Pancreas (tissue), 10 donors: ENCODE data around the gene RASGEF1B. TPM values are rescaled to one million over a fixed set of nuclear protein-coding genes. Genes with fewer than 3 reads are reported as not detected.

Experiments
- ATAC-seq, 4 donors: fragments of 200-7000 bp; cut with Tn5 transposase; one replicate each; pipeline versions ENCODE4 v1.8.0 to v1.9.1; 2020; ENCODE audit warnings: mild to moderate bottlenecking in 4 of 4, moderate library complexity in 4 of 4
- DNase-seq, 6 donors: peaks; one replicate each; pipeline ENCODE4 v3.0.0-alpha.2; 2020
- FAIRE-seq: peaks from 2 replicates; lab custom pipeline; 2012; peaks lifted over from hg19 to GRCh38; lab: Jason Lieb, UNC
- H3K27ac ChIP-seq, 4 donors: fragments of 200-600 bp; sonication (generic); 1 replicate in 3 of 4; 2 replicates in 1 of 4; pipeline versions ENCODE4 v1.5.0 to v1.8.0; 2020
- H3K27me3 ChIP-seq, 4 donors: fragments of 200-600 bp; one replicate each; pipeline ENCODE4 v1.8.0; 2021
- H3K36me3 ChIP-seq, 3 donors: fragments of 200-600 bp; sonication (generic) in 1 of 3; one replicate each; pipeline versions ENCODE4 v1.5.0 to v1.8.0; 2020 to 2021
- H3K4me1 ChIP-seq, 3 donors: fragments of 200-600 bp; one replicate each; pipeline ENCODE4 v1.8.0; 2021
- H3K4me3 ChIP-seq, 4 donors: fragments of 200-600 bp; sonication (generic) in 2 of 4; one replicate each; pipeline versions ENCODE4 v1.5.0 to v1.8.0; 2020 to 2021
- H3K9me3 ChIP-seq, 4 donors: fragments of 200-600 bp; one replicate each; pipeline ENCODE4 v1.8.0; 2021
- WGBS, 2 donors: extraction: QIAGEN DNeasy Blood & Tissue Kit; methylation state at CpG; one replicate each; pipeline ENCODE4 v1.1.7; 2013; 5-methylcytosine and 5-hydroxymethylcytosine counted together
- intact Hi-C, 3 donors: fragments of 100-400 bp; cut with DNase I; formaldehyde crosslinking; loops; one replicate each; pipeline versions ENCODE4 v1.11.1 to v1.14.2; 2022
- polyA plus RNA-seq, 2 donors: library from polyadenylated mRNA; stranded (reverse); fragments of 200-250 nt; gene quantifications; one replicate each; pipeline ENCODE4 v1.2.3, GENCODE V29; 2013
- total RNA-seq, 6 donors: library from RNA; stranded (reverse); fragmentation: NEBNext Ultra II Directional in 4 of 6; extraction: Animal tissue kit (Norgen Biotek cat#: 25700) in 4 of 6; gene quantifications; one replicate each; pipeline versions ENCODE4 v1.2.1 to v1.2.4, GENCODE V29; 2021 to 2023
- TF ChIP-seq, protein P1 (sequence below), 4 donors: fragments of 200-600 bp; sonication (generic) in 3 of 4; IDR thresholded peaks; one replicate each; pipeline versions ENCODE4 v1.5.0 to v1.8.0; 2021; ENCODE audit warnings: antibody characterized with exemption in 4 of 4
- donor health status: healthy with polysubstance abuse.
- donor health status: DM: no; HTN: no; CAD: no; lungs with moderate emphysema.
- donor health status: DM: no; HTN: no; CAD: no.
- donor health status: control.
- donor health status: control.
- donor health status: Bipolar disorder and iron deficiency.
- donor health status: DM: yes; HTN: yes; CAD: no.
- donor health status: DM: no; HTN: no; CAD: no.
- donor health status: DM: no; HTN: no; CAD: no.
- donor health status: DM: yes; HTN: yes; CAD: no.

Gene RASGEF1B
- total and polyA plus RNA-seq, 8 donors = 1.4 to 8.2 (median 3.4) TPM

DNA sequence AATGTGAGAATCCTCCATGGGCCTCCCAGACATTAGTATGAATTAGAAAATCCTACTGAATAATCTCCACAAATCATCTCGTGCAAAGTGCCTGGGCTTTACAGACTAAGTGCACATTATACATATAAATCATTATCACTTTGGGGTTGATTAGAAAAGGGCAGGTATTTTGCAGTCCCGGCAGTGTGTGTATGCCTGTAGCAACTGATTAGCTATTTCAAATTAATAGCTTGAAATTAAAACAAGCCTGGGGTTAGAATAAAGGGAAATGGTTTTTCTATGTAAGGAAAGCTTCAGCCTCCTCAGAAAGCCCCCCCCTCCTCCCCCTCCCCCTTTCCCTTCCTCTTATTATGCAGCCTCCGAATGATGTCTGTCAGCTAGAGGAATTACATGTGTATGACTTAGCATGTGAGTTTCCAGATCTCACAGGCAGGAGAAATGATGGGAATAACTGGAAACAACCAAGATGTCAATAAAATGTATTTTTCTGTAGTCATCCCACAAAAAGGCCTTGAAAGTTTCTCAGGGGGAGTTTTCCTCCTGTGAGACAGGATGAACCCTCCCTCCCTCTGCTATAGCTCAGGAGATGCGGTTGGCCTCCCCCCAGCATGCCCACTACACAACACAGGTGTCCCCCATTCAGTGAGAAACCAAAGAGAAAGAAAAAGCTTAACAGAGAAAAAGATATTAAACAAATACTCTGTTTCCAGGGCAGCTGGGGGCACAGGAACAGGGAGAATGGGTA lies 41.2 kb upstream of the RASGEF1B start:
- Histone ChIP-seq H3K36me3 (no peaks in the 10 kb centered on the region), H3K4me1 (no peaks in the 10 kb centered on the region), H3K4me3 (no peak overlapping the region), H3K27me3 (peaks cover 0 to 3% (median 0%) of the 10 kb centered on the region in 4 donors), H3K27ac (no peak overlapping the region), H3K9me3 (no peaks in the 10 kb centered on the region)
- 47 to 52% methylated on average over 4 of the region's 4 CpGs for WGBS, 2 donors
- no peak for DNase-seq
- TF ChIP-seq, protein P1, sequence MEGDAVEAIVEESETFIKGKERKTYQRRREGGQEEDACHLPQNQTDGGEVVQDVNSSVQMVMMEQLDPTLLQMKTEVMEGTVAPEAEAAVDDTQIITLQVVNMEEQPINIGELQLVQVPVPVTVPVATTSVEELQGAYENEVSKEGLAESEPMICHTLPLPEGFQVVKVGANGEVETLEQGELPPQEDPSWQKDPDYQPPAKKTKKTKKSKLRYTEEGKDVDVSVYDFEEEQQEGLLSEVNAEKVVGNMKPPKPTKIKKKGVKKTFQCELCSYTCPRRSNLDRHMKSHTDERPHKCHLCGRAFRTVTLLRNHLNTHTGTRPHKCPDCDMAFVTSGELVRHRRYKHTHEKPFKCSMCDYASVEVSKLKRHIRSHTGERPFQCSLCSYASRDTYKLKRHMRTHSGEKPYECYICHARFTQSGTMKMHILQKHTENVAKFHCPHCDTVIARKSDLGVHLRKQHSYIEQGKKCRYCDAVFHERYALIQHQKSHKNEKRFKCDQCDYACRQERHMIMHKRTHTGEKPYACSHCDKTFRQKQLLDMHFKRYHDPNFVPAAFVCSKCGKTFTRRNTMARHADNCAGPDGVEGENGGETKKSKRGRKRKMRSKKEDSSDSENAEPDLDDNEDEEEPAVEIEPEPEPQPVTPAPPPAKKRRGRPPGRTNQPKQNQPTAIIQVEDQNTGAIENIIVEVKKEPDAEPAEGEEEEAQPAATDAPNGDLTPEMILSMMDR (IDR thresholded peaks at IDR 0.05) = no peak
- intact Hi-C loops = no loop called here
- ATAC-seq = no peak
- FAIRE-seq = no peak

DNA sequence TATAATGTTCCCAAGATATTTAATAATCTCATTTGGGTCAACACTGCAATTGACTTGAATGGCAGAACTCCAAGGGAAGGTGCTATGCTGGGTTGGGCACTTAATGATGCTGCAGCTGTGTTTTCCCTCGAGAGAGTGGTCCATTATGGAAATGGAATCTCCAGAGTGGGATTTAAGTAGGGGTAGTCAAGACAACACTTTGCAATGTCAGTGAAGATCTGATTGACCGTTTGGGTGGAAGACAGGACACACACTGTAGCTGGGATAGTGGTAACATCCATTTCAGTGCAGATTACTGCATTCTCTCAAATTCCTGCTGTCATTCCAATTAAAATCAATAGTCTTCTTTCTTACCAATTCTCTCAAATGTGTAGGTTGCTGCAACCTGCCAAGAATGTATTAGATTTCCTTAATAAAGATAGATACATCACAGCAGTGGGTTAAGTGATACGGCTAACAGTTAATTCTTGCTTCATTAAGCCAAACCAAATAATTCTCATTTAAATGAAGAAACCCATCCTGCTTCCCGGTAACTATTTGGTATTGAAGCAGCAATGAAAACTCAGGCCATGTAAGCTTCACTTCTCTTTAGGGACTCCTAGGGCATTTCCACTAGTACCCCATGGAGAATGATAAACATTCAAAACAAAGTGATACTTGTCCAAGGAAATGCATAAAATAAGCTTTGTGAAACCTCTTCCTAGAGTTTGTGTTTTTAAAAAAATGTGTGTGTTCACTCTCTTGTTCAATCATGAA lies 40.5 kb upstream of the RASGEF1B start:
- TF ChIP-seq, protein P1 (IDR thresholded peaks at IDR 0.05) = no peak
- FAIRE-seq (no peak), ATAC-seq (no peak), DNase-seq (no peak)
- WGBS, 2 donors = 53 to 57% methylated on average over 4 of the region's 4 CpGs
- no peaks in the 10 kb centered on the region for H3K36me3 ChIP-seq
- no peaks in the 10 kb centered on the region for H3K9me3 ChIP-seq
- intact Hi-C loops = no loop called here
- no peak overlapping the region for H3K4me3 ChIP-seq
- peaks cover 0 to 3% (median 0%) of the 10 kb centered on the region in 4 donors for H3K27me3 ChIP-seq
- no peak overlapping the region for H3K27ac ChIP-seq
- no peaks in the 10 kb centered on the region for H3K4me1 ChIP-seq

DNA sequence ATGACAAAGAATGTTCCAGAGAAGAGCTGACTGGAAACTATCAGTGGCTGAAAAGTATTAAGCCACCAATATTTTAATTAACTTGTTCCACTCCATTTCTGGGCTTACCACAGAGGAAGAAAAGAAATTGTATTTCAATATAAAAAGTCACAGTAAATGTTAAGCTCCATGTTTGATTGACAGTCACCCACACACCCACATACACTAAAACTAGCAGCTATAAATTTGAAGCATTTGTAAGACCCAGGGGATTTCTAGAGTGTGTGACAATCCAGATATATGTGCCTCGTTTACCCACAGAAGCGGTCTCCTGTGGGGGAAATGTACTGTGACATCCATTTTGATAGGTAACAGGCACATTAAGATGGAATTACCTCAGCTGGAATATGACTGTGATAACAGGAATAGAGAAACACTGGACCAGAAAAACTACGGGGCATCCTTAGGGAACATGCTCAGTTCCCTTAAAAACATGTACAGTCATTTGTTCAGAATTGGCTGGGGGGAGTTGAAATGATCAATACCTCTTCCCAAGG lies 39.0 kb upstream of the RASGEF1B start:
- no peak for ATAC-seq
- no peak overlapping the region for H3K4me3 ChIP-seq
- no peaks in the 10 kb centered on the region for H3K4me1 ChIP-seq
- TF ChIP-seq, protein P1 (IDR thresholded peaks at IDR 0.05) = no peak
- no peak for FAIRE-seq
- DNase-seq = no peak
- H3K36me3 ChIP-seq = no peaks in the 10 kb centered on the region
- H3K9me3 ChIP-seq = no peaks in the 10 kb centered on the region
- 76 to 87% methylated on average over 3 of the region's 3 CpGs for WGBS, 2 donors
- intact Hi-C loops = no loop called here
- H3K27ac ChIP-seq = no peak overlapping the region
- H3K27me3 ChIP-seq = peaks cover 0 to under 1% (median 0%) of the 10 kb centered on the region in 4 donors

DNA sequence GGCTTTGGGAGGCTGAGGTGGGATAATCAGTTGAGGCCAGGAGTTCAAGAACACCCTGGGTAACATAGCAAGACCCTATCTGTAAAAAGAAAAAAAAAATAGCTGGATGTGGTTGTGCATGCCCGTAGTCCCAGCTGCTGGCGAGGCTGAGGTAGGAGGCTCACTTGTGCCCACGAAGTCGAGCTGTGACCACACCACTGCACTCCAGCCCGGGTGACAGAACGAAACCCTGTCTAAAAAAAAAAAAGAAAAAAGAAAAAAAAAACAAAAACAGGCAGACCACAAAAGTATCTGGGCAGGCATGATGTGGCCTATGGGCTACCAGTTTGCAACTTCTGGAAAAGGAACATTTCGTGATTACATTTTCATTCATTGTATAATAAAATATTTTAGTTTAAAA lies 38.1 kb upstream of the RASGEF1B start:
- TF ChIP-seq, protein P1 (IDR thresholded peaks at IDR 0.05) = no peak
- no peak overlapping the region for H3K4me3 ChIP-seq
- H3K27ac ChIP-seq = no peak overlapping the region
- no peaks in the 10 kb centered on the region for H3K36me3 ChIP-seq
- FAIRE-seq = no peak
- WGBS, 2 donors = 82 to 87% methylated on average over 7 of the region's 7 CpGs
- no peaks in the 10 kb centered on the region for H3K27me3 ChIP-seq
- no peak for ATAC-seq
- intact Hi-C loops = no loop called here
- no peaks in the 10 kb centered on the region for H3K9me3 ChIP-seq
- no peaks in the 10 kb centered on the region for H3K4me1 ChIP-seq
- DNase-seq = no peak
